Measurements from ENCODE around the gene EDDM13. TPM values are rescaled to one million over a fixed set of nuclear protein-coding genes. Genes with fewer than 3 reads are reported as not detected.

The EDDM13 gene
- total and polyA plus RNA-seq, 2 experiments from 2014 or later, result 0.68 TPM; not detected in 1

DNA sequence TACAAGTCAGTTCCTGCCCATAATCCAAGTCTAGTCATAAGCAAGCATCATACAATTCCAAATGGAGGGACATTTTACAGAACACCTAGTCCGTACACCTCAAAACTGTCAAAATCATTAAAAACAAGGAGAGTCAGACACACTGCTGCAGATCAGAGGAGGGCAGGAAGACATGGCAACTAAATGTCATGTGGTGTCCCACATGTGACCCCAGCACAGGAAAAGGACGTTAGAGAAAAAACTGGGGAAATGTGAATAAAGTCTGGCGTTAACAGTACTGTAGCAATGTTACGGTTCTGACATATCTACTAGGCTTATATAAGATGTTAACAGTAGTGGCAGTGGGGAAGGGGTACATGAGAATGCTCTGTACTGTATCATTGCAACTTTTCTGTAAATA is 39.8 kb downstream of the EDDM13 start:
- no peaks in the 10 kb centered on the region for H3K9me3 ChIP-seq (ENCODE audit: low read depth)
- H3K4me1 ChIP-seq (ENCODE audit: low read depth), result peaks cover 6% of the 10 kb centered on the region
- H3K27ac ChIP-seq, result no peak overlapping the region
- TF ChIP-seq, protein P1, sequence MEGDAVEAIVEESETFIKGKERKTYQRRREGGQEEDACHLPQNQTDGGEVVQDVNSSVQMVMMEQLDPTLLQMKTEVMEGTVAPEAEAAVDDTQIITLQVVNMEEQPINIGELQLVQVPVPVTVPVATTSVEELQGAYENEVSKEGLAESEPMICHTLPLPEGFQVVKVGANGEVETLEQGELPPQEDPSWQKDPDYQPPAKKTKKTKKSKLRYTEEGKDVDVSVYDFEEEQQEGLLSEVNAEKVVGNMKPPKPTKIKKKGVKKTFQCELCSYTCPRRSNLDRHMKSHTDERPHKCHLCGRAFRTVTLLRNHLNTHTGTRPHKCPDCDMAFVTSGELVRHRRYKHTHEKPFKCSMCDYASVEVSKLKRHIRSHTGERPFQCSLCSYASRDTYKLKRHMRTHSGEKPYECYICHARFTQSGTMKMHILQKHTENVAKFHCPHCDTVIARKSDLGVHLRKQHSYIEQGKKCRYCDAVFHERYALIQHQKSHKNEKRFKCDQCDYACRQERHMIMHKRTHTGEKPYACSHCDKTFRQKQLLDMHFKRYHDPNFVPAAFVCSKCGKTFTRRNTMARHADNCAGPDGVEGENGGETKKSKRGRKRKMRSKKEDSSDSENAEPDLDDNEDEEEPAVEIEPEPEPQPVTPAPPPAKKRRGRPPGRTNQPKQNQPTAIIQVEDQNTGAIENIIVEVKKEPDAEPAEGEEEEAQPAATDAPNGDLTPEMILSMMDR (IDR thresholded peaks at IDR 0.05; ENCODE audit: low read depth, low read length), result no peak
- DNase-seq (ENCODE audit: low read depth in 1 of 2, low spot score in 1 of 2), result no peak
- H3K36me3 ChIP-seq, result no peaks in the 10 kb centered on the region
- H3K27me3 ChIP-seq, result no peaks in the 10 kb centered on the region
- H3K4me3 ChIP-seq, result no peak overlapping the region

DNA sequence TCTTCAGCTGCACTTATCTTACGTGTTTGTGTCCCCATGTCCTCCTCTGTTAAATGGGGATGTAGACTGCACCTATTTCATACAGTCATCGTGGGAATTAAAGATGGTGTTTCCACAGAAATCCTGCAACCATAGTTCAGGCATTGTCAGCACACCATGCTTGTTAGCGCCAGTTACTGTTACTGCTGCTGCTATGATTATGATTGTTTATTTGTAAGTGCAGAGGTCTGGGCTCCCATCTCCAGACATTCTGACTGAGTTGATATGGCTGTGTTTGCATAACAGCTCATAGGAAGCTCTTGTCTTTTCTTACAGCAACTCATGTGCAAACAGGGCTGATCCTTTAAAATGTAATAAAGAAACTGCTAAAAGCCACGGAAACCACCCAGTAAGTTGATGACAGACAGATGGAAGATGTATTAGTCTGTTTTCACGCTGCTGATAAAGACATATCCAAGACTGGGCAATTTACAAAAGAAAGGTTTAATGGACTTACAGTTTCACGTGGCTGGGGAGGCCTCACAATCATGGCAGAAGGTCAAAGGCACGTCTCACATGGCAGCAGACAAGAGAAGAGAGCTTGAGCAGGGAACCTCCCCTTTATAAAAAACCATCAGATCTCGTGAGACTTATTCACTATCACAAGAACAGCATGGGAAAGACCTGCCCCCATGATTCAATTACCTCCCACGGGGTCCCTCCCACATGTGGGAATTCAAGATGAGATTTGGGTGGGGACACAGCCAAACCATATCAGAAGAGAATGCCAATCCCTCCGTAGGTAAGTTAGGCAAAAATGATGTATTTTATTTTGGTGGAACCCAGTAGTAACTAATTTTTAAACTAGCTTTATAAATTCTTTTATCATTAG is 40.5 kb downstream of the EDDM13 start:
- H3K4me3 ChIP-seq, result no peak overlapping the region
- no peaks in the 10 kb centered on the region for H3K27me3 ChIP-seq
- peak in 1 of 2 donors; percentile 19 for DNase-seq (ENCODE audit: low read depth in 1 of 2, low spot score in 1 of 2)
- H3K36me3 ChIP-seq, result no peaks in the 10 kb centered on the region
- H3K27ac ChIP-seq, result no peak overlapping the region
- H3K4me1 ChIP-seq (ENCODE audit: low read depth), result peaks cover 6% of the 10 kb centered on the region
- H3K9me3 ChIP-seq (ENCODE audit: low read depth), result no peaks in the 10 kb centered on the region
- TF ChIP-seq, protein P1 (IDR thresholded peaks at IDR 0.05; ENCODE audit: low read depth, low read length), result no peak

DNA sequence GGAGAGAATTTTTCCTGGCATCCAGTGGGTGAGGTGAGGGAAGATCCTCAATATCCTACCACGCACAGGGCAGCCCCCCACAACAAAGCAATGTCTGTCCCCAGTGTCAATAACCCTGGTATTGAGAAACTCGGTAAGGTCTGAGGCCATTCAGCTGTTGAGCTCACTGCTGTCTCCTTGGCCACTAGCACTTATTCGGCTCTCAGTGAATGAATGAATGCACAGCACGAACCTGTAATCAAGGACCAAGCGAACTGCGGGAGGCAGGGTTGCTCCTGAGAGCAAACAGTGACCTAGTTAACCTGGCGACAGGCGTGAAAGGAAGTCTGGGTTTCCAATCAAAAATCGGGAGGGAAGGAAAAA is 41.5 kb downstream of the EDDM13 start:
- Histone ChIP-seq H3K27me3 (no peaks in the 10 kb centered on the region), H3K4me3 (peak overlapping the region; percentile 48), H3K4me1 (ENCODE audit: low read depth) (peaks cover 6% of the 10 kb centered on the region), H3K27ac (peak overlapping the region; percentile 92), H3K9me3 (ENCODE audit: low read depth) (no peaks in the 10 kb centered on the region), H3K36me3 (no peaks in the 10 kb centered on the region)
- DNase-seq (ENCODE audit: low read depth in 1 of 2, low spot score in 1 of 2), result no peak
- TF ChIP-seq, protein P1 (IDR thresholded peaks at IDR 0.05; ENCODE audit: low read depth, low read length), result no peak

DNA sequence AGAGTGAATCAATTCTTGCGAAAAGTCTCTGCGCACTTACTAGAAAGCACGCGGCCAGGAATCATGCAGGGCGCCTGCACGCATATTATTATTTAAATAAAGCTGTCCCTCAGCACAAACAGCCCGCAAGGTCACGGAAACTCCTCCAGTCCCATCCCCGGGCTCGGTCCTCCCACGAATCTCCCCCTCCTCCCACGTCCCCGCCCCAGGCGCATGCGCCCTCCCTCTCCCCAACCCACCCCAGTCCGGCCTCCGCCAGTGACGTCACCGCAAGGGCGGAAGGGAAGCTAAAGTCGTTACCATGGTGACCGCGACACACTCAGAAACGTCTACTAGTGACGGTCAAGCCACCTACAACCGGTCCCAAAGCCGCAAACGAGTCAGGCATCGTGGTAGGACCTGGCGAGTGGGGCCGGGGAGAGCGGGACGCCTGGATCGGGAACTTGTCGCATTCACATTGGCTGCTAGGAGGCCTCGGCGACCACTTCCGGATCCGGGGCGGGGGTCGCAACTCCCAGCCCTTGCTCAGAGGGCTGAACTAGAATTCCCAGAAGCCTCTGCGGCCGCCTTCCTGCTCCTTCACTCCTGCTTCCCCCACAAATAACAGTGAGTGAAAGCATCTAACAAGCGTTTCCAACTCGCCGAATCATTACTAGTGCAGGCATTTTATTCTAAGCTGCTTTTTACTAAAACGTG is 42.0 kb downstream of the EDDM13 start, which contains the start of gene ZSCAN5A:
ZSCAN5A (minus strand) TSS at position 459 of the 696 bp plus-strand sequence. CDS start 89,793 bp downstream, outside the sequence.
- TF ChIP-seq, protein P1 (IDR thresholded peaks at IDR 0.05; ENCODE audit: low read depth, low read length), result no peak
- Histone ChIP-seq H3K36me3 (no peaks in the 10 kb centered on the region), H3K27me3 (no peaks in the 10 kb centered on the region), H3K4me1 (ENCODE audit: low read depth) (peaks cover 6% of the 10 kb centered on the region), H3K4me3 (peak within 1 kb of the TSS; percentile 48), H3K9me3 (ENCODE audit: low read depth) (no peaks in the 10 kb centered on the region), H3K27ac (peak within 1 kb of the TSS; percentile 92)
- peak; percentile 94 to 97 for DNase-seq (ENCODE audit: low read depth in 1 of 2, low spot score in 1 of 2)

DNA sequence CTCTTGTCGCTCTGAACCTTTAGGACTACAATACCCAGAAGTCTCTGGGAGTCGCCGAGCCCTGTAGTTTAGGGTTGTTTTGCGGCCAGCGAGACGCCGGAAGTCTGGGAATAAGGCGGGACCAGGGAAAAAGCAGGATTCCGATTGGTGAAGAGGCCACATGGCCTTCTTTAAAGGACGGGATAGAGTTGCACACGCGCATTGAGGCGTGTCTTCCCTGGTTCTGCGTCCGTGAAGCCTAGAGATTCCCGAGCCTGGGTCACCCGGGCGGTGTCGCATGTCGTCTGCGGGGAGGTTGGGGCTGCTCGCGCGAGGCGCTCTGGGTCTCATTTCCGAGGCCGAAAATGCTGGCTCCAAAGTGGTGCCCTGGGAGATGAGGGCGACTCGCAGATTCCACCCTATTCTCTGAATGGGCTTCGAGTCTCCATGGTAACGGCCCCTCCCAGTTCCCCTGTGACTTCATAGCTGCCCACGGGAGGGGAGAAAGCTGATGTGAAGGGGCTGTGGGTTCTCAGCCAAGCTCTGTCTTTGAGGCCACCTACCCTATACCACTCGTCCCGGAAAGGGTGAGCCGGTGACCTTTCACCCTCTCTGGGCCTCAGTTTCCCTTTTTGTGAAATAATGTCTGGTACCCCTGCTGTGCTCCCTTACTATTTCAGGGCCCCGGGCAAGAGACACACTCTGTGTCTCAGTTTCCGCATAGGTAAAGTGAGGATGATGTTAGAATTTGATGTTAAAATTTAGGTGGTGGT is 42.7 kb downstream of the EDDM13 start:
- Histone ChIP-seq H3K4me1 (ENCODE audit: low read depth) (peaks cover 6% of the 10 kb centered on the region), H3K27ac (peak overlapping the region; percentile 92), H3K36me3 (no peaks in the 10 kb centered on the region), H3K27me3 (no peaks in the 10 kb centered on the region), H3K9me3 (ENCODE audit: low read depth) (no peaks in the 10 kb centered on the region), H3K4me3 (peak overlapping the region; percentile 48)
- DNase-seq (ENCODE audit: low read depth in 1 of 2, low spot score in 1 of 2), result peak; percentile 97 to 98
- TF ChIP-seq, protein P1 (IDR thresholded peaks at IDR 0.05; ENCODE audit: low read depth, low read length), result no peak
